HepG2 (cell line): Measurements from ENCODE around the gene C1QC. TPM values are rescaled to one million over a fixed set of nuclear protein-coding genes. Genes with fewer than 3 reads are reported as not detected.

Experiments
- ATAC-seq: fragments of 200-7000 bp; cut with Tn5 transposase; 3 replicates; pipeline ENCODE4 v1.9.1; 2020; ENCODE audit warnings: mild to moderate bottlenecking, moderate library complexity
- BruUV-seq: library from RNA; stranded (reverse); fragments of 400-500 nt; replicated peaks from 2 replicates; lab custom pipeline; 2021; lab: Mats Ljungman, UMichigan
- CTCF ChIA-PET: fragments of 300-600 bp; formaldehyde crosslinking; extraction: SDS; loops from one replicate; lab custom pipeline; 2021; ENCODE audit warnings: low total read pairs, inconsistent platforms, low intra/inter-chr PET ratio; lab: Yijun Ruan, JAX
- POLR2A ChIA-PET: fragments of 350-600 bp; sonication (Branson Sonifier 250); formaldehyde crosslinking; loops from one replicate; lab custom pipeline; 2020; ENCODE audit warnings: antibody characterized with exemption, inconsistent platforms; lab: Yijun Ruan, JAX
- DNase-seq: peaks from one replicate; pipeline ENCODE4 v3.0.0-alpha.2; 2015; ENCODE audit warnings: low spot score
- FAIRE-seq: peaks from 3 replicates; lab custom pipeline; 2011; peaks lifted over from hg19 to GRCh38; lab: Jason Lieb, UNC
- H2AFZ ChIP-seq: one replicate; pipeline ENCODE4 v1.6.1; 2011; ENCODE audit warnings: low read length, inconsistent platforms
- H3K27ac ChIP-seq: fragments of 300-600 bp; 3 replicates; pipeline ENCODE4 v1.8.0; 2011; ENCODE audit warnings: mixed run types, mild to moderate bottlenecking, mixed read lengths, low read length, inconsistent platforms; ENCODE audit not compliant: insufficient read depth; ENCODE audit errors: extremely low read length
- H3K27me3 ChIP-seq, 2 experiments: fragments of 200-600 bp in 1 of 2; 2 replicates in 1 of 2; 3 replicates in 1 of 2; pipeline versions ENCODE4 v1.6.0 to v1.8.0; 2011; ENCODE audit warnings: low read length in 2 of 2, mild to moderate bottlenecking in 2 of 2, moderate library complexity in 2 of 2, inconsistent platforms in 1 of 2; ENCODE audit not compliant: insufficient read depth in 2 of 2, control insufficient read depth in 1 of 2
- H3K36me3 ChIP-seq, 2 experiments: fragments of 200-600 bp in 1 of 2; replicated peaks in 1 of 2; 2 replicates in 1 of 2; 3 replicates in 1 of 2; pipeline versions ENCODE4 v1.5.1 to v1.8.0; 2011; ENCODE audit warnings: low read length in 2 of 2, inconsistent platforms in 1 of 2; ENCODE audit not compliant: insufficient read depth in 2 of 2, control insufficient read depth in 1 of 2
- H3K4me1 ChIP-seq: 2 replicates; pipeline ENCODE4 v1.5.1; 2012; ENCODE audit warnings: low read length, inconsistent platforms; ENCODE audit not compliant: insufficient read depth
- H3K4me2 ChIP-seq: 2 replicates; pipeline ENCODE4 v1.6.0; 2011; ENCODE audit warnings: low read depth, low read length, inconsistent platforms
- H3K4me3 ChIP-seq, 3 experiments: fragments of 200-600 bp in 1 of 3; sonication (generic), shearing (Covaris generic) in 1 of 3; replicated peaks in 1 of 3; 2 replicates each; pipeline ENCODE4 v1.5.1; 2011 to 2016; ENCODE audit warnings: low read length in 3 of 3, inconsistent platforms in 2 of 3, low read depth in 2 of 3, mild to moderate bottlenecking in 2 of 3, control low read depth in 1 of 3, mixed read lengths in 1 of 3; ENCODE audit not compliant: insufficient read depth in 1 of 3
- H3K79me2 ChIP-seq: one replicate; pipeline ENCODE4 v1.6.1; 2011; ENCODE audit warnings: low read length, inconsistent platforms; ENCODE audit not compliant: insufficient read depth
- H3K9ac ChIP-seq: 2 replicates; pipeline ENCODE4 v1.6.0; 2011; ENCODE audit warnings: mild to moderate bottlenecking, low read depth, low read length, inconsistent platforms; ENCODE audit not compliant: insufficient read depth
- H3K9me3 ChIP-seq: 2 replicates; pipeline ENCODE4 v1.5.1; 2012; ENCODE audit warnings: mild to moderate bottlenecking, low read length
- H4K20me1 ChIP-seq: 2 replicates; pipeline ENCODE4 v1.6.0; 2011; ENCODE audit warnings: inconsistent platforms, mild to moderate bottlenecking, low read length, moderate library complexity; ENCODE audit not compliant: insufficient read depth
- ATAD3A ChIP-seq: sonication (generic); formaldehyde crosslinking; IDR thresholded peaks from 2 replicates; pipeline ENCODE4 v1.4.0; 2020; ENCODE audit warnings: missing genetic modification reagents
- ATM ChIP-seq: fragments of 450-650 bp; IDR thresholded peaks from 2 replicates; pipeline ENCODE4 v1.7.1; 2017; ENCODE audit warnings: mild to moderate bottlenecking, borderline replicate concordance
- HIVEP1 ChIP-seq: sonication (generic); formaldehyde crosslinking; IDR thresholded peaks from 2 replicates; pipeline ENCODE4 v1.4.0; 2020; ENCODE audit warnings: mild to moderate bottlenecking, missing genetic modification reagents
- NAIF1 ChIP-seq: sonication (generic); formaldehyde crosslinking; IDR thresholded peaks from 2 replicates; pipeline ENCODE4 v1.5.0; 2020; ENCODE audit warnings: mild to moderate bottlenecking, missing genetic modification reagents, borderline replicate concordance
- PAX8 ChIP-seq: sonication (generic); formaldehyde crosslinking; IDR thresholded peaks from 2 replicates; pipeline ENCODE4 v1.8.0; 2022; ENCODE audit warnings: mild to moderate bottlenecking, missing genetic modification reagents, borderline replicate concordance
- RBAK ChIP-seq: sonication (generic); formaldehyde crosslinking; IDR thresholded peaks from 2 replicates; pipeline ENCODE4 v1.5.1; 2020; ENCODE audit warnings: mild to moderate bottlenecking, missing genetic modification reagents
- TMF1 ChIP-seq: sonication (generic); formaldehyde crosslinking; IDR thresholded peaks from 2 replicates; pipeline ENCODE4 v1.8.1; 2022; ENCODE audit warnings: low read depth, missing genetic modification reagents
- YEATS4 ChIP-seq: sonication (generic); formaldehyde crosslinking; IDR thresholded peaks from 2 replicates; pipeline ENCODE4 v1.4.0; 2020; ENCODE audit warnings: missing genetic modification reagents, borderline replicate concordance
- ZBTB21 ChIP-seq: sonication (generic); formaldehyde crosslinking; IDR thresholded peaks from 2 replicates; pipeline ENCODE4 v1.4.0; 2020; ENCODE audit warnings: missing genetic modification reagents
- ZFP90 ChIP-seq: sonication (generic); formaldehyde crosslinking; IDR thresholded peaks from 2 replicates; pipeline ENCODE4 v1.8.0; 2022; ENCODE audit warnings: missing genetic modification reagents, mild to moderate bottlenecking, inconsistent platforms, borderline replicate concordance
- ZNF75D ChIP-seq: sonication (generic); formaldehyde crosslinking; IDR thresholded peaks from 2 replicates; pipeline ENCODE4 v1.8.1; 2023; ENCODE audit warnings: missing genetic modification reagents, mild to moderate bottlenecking, borderline replicate concordance
- ZNF772 ChIP-seq: sonication (generic); formaldehyde crosslinking; IDR thresholded peaks from 2 replicates; pipeline ENCODE4 v1.5.0; 2020; ENCODE audit warnings: mild to moderate bottlenecking, missing genetic modification reagents
- ZNF883 ChIP-seq: sonication (generic); formaldehyde crosslinking; IDR thresholded peaks from 2 replicates; pipeline ENCODE4 v1.5.1; 2020; ENCODE audit warnings: mild to moderate bottlenecking, missing genetic modification reagents; ENCODE audit errors: not compliant biosample characterization
- ZSCAN9 ChIP-seq: IDR thresholded peaks from 2 replicates; pipeline ENCODE4 v1.6.1; 2016; ENCODE audit warnings: borderline replicate concordance
- WGBS: methylation state at CpG from one replicate; pipeline ENCODE4 v1.1.6; 2017; ENCODE audit warnings: low lambda C conversion rate; 5-methylcytosine and 5-hydroxymethylcytosine counted together
- in situ Hi-C: cut with HindIII; loops from 2 replicates; pipeline ENCODE4 v1.10.0; 2017; ENCODE audit warnings: low pct_unique_long_range_greater_than_20kb; ENCODE audit not compliant: extremely low pct_ligation_motif_present
- intact Hi-C: fragments of 100-400 bp; cut with micrococcal nuclease; formaldehyde crosslinking; loops from one replicate; pipeline ENCODE4 v1.10.0; 2022; ENCODE audit not compliant: unreplicated experiment
- polyA plus RNA-seq, 8 experiments: library from polyadenylated mRNA; depleted of rRNA in 3 of 8; stranded (reverse) in 7 of 8; unstranded in 1 of 8; fragments of >200 nt; fragmentation: Illumina TruSeq in 4 of 8; extraction: Trizol in 4 of 8; gene quantifications; 2 replicates each; pipeline versions ENCODE4 v1.2.1 to v1.2.3, GENCODE V29; 2011 to 2016; ENCODE audit warnings: low read depth in 4 of 8, missing spikeins in 1 of 8, mixed read lengths in 1 of 8; ENCODE audit not compliant: insufficient read depth in 1 of 8
- total RNA-seq, 5 experiments: library from RNA; depleted of rRNA; stranded (reverse); fragments of >200 nt; fragmentation: Illumina TruSeq; extraction: Trizol; gene quantifications; 2 replicates each; pipeline ENCODE4 v1.2.3, GENCODE V29; 2016; ENCODE audit warnings: low read depth in 1 of 5
- TF ChIP-seq, protein P1 (sequence below): sonication (generic); formaldehyde crosslinking; IDR thresholded peaks from 2 replicates; pipeline ENCODE4 v1.8.1; 2023; ENCODE audit warnings: mild to moderate bottlenecking, missing genetic modification reagents
- TF ChIP-seq, protein P2 (sequence below): sonication (generic); formaldehyde crosslinking; conservative IDR thresholded peaks from 2 replicates; pipeline ENCODE4 v1.8.0; 2022; ENCODE audit warnings: missing genetic modification reagents
- TF ChIP-seq, protein P3 (sequence below): sonication (generic); formaldehyde crosslinking; IDR thresholded peaks from 2 replicates; pipeline ENCODE4 v1.5.1; 2020; ENCODE audit warnings: mild to moderate bottlenecking, missing genetic modification reagents, borderline replicate concordance
- TF ChIP-seq, protein P4 (sequence below): sonication (generic); formaldehyde crosslinking; IDR thresholded peaks from 2 replicates; pipeline ENCODE4 v1.5.1; 2020; ENCODE audit warnings: mild to moderate bottlenecking, missing genetic modification reagents, moderate library complexity

The C1QC gene
- total and polyA plus RNA-seq, 2 of the 13 experiments (the other 11 are each of a cell fraction or from before 2014, with no cell fraction given), result not detected

DNA sequence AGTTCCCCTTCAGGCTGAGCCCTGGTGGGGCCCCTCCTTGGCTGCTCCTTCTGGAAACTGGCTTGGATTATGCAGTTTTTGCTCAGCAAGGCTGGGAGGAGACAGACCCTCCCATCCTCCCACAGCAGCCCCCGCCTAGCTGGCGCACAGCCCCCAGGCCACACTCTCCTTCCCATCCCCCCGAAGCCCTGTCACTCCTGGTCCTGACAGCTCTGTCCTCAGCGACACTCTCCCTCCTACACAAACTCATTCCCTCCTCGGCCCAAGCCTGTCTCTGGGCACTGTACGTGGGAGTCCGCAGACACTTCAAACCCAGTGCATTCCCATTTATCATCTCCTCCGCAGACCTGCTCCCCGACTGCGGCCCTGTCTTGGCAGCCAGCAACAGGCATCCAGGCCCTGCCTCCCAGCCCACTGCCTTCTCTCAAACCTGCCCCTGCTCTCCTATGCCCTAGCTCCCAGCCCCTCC is 42.2 kb downstream of the C1QC start (continued):
- TF ChIP-seq, protein P1, sequence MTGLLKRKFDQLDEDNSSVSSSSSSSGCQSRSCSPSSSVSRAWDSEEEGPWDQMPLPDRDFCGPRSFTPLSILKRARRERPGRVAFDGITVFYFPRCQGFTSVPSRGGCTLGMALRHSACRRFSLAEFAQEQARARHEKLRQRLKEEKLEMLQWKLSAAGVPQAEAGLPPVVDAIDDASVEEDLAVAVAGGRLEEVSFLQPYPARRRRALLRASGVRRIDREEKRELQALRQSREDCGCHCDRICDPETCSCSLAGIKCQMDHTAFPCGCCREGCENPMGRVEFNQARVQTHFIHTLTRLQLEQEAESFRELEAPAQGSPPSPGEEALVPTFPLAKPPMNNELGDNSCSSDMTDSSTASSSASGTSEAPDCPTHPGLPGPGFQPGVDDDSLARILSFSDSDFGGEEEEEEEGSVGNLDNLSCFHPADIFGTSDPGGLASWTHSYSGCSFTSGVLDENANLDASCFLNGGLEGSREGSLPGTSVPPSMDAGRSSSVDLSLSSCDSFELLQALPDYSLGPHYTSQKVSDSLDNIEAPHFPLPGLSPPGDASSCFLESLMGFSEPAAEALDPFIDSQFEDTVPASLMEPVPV (CRISPR knock-in tag), result no peak
- TF ChIP-seq NAIF1 (CRISPR knock-in tag) (no peak), PAX8 (no peak)
- TF ChIP-seq, all 625 proteins: peak for 0

DNA sequence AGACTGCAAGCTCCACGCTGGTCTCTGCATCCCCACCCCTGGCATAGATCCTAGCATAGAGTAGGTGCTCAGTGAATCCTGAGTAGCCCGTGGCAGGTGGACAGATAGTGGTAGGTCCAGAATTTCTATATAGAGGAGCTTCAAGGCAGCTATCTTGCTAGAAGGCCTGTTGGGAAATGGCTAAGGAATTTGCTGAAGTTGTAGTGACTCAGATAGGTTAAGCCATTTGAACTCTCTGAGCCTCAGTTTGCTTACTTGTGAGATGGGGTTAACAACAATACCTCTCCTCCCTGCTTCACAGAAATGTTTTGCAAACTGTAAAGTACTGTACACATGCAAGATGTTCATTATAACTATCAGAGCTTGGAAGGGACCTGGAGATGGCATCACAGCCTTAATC is 43.8 kb downstream of the C1QC start:
- H3K4me2 ChIP-seq, result no peak overlapping the region
- no peak for FAIRE-seq
- peaks cover 0 to 10% of the 10 kb centered on the region in 2 experiments; a peak in 1 of 5 replicates for H3K27me3 ChIP-seq
- H3K4me1 ChIP-seq, result no peaks in the 10 kb centered on the region
- BruUV-seq, result no TSS peak
- no peaks in the 10 kb centered on the region for H3K36me3 ChIP-seq
- no peaks in the 10 kb centered on the region for H4K20me1 ChIP-seq
- no peaks in the 10 kb centered on the region for H3K9me3 ChIP-seq
- DNase-seq, result no peak
- ChIA-PET POLR2A (no interaction called here), CTCF (no interaction called here)
- TF ChIP-seq, protein P2, sequence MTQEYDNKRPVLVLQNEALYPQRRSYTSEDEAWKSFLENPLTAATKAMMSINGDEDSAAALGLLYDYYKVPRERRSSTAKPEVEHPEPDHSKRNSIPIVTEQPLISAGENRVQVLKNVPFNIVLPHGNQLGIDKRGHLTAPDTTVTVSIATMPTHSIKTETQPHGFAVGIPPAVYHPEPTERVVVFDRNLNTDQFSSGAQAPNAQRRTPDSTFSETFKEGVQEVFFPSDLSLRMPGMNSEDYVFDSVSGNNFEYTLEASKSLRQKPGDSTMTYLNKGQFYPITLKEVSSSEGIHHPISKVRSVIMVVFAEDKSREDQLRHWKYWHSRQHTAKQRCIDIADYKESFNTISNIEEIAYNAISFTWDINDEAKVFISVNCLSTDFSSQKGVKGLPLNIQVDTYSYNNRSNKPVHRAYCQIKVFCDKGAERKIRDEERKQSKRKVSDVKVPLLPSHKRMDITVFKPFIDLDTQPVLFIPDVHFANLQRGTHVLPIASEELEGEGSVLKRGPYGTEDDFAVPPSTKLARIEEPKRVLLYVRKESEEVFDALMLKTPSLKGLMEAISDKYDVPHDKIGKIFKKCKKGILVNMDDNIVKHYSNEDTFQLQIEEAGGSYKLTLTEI (CRISPR knock-in tag), result no peak
- TF ChIP-seq, protein P3, sequence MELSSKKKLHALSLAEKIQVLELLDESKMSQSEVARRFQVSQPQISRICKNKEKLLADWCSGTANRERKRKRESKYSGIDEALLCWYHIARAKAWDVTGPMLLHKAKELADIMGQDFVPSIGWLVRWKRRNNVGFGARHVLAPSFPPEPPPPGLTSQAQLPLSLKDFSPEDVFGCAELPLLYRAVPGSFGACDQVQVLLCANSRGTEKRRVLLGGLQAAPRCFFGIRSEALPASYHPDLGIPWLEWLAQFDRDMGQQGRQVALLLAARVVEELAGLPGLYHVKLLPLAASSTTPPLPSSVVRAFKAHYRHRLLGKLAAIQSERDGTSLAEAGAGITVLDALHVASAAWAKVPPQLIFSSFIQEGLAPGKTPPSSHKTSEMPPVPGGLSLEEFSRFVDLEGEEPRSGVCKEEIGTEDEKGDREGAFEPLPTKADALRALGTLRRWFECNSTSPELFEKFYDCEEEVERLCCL (CRISPR knock-in tag), result no peak
- TF ChIP-seq ZFP90 (CRISPR knock-in tag), result no peak
- TF ChIP-seq YEATS4 (CRISPR knock-in tag), result no peak
- TF ChIP-seq, protein P4, sequence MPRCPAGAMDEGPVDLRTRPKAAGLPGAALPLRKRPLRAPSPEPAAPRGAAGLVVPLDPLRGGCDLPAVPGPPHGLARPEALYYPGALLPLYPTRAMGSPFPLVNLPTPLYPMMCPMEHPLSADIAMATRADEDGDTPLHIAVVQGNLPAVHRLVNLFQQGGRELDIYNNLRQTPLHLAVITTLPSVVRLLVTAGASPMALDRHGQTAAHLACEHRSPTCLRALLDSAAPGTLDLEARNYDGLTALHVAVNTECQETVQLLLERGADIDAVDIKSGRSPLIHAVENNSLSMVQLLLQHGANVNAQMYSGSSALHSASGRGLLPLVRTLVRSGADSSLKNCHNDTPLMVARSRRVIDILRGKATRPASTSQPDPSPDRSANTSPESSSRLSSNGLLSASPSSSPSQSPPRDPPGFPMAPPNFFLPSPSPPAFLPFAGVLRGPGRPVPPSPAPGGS, result no peak
- no peak for TF ChIP-seq TMF1 (CRISPR knock-in tag)
- no peak for TF ChIP-seq ZSCAN9 (CRISPR knock-in tag)
- no peak for TF ChIP-seq ATAD3A (CRISPR knock-in tag)
- no peak for TF ChIP-seq HIVEP1
- TF ChIP-seq ZNF883 (CRISPR knock-in tag), result no peak
- no peak for TF ChIP-seq ATM
- TF ChIP-seq ZNF772 (CRISPR knock-in tag), result no peak
- no peak for TF ChIP-seq RBAK (CRISPR knock-in tag)
- TF ChIP-seq ZBTB21, result no peak
- no peak for TF ChIP-seq ZNF75D (CRISPR knock-in tag)
- intact Hi-C loops (no loop called here), in situ Hi-C loops (no loop called here)
- no peak for ATAC-seq
- no peak overlapping the region for H3K4me3 ChIP-seq
- WGBS, result 0% methylated on average over 2 of the region's 2 CpGs
- no peak overlapping the region for H2AFZ ChIP-seq
- H3K79me2 ChIP-seq, result no peaks in the 10 kb centered on the region
- H3K27ac ChIP-seq, result no peak overlapping the region
- no peak overlapping the region for H3K9ac ChIP-seq
